NCI-H460 (cell line): ENCODE measurements around the gene CPNE7. TPM values are rescaled to one million over a fixed set of nuclear protein-coding genes. Genes with fewer than 3 reads are reported as not detected.
"Not testable (repeated sequence)": the region's sequence is repeated elsewhere in the genome, so short reads cannot be mapped to it uniquely, and the experiment has no call there.

Experiments used
- DNase-seq: peaks from one replicate; pipeline ENCODE4 v3.0.0-alpha.2; 2016; ENCODE audit warnings: low read depth; ENCODE audit errors: extremely low read depth
- total RNA-seq: library from RNA; depleted of rRNA; stranded (reverse); fragments of >200 nt; shearing (Covaris generic); gene quantifications from 2 replicates; pipeline ENCODE4 v1.2.3, GENCODE V29; 2014

CPNE7 gene
- total RNA-seq, 1 experiment from 2014 or later: 43.1 TPM

DNA sequence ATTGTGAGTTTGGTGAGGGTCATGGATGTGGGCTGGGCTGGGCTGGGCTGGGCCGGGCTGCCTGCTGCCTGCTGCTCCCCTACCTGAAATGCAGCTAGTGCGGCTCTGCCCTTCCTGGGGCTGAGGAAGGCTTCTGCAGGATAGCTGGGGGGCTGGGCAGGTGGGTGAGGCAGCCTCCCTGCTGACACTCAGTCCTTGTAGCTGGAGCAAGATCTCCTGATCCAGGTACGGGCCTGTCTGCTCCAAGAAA lies 10.4 kb upstream of the CPNE7 start:
- DNase-seq: peak; percentile 60

DNA sequence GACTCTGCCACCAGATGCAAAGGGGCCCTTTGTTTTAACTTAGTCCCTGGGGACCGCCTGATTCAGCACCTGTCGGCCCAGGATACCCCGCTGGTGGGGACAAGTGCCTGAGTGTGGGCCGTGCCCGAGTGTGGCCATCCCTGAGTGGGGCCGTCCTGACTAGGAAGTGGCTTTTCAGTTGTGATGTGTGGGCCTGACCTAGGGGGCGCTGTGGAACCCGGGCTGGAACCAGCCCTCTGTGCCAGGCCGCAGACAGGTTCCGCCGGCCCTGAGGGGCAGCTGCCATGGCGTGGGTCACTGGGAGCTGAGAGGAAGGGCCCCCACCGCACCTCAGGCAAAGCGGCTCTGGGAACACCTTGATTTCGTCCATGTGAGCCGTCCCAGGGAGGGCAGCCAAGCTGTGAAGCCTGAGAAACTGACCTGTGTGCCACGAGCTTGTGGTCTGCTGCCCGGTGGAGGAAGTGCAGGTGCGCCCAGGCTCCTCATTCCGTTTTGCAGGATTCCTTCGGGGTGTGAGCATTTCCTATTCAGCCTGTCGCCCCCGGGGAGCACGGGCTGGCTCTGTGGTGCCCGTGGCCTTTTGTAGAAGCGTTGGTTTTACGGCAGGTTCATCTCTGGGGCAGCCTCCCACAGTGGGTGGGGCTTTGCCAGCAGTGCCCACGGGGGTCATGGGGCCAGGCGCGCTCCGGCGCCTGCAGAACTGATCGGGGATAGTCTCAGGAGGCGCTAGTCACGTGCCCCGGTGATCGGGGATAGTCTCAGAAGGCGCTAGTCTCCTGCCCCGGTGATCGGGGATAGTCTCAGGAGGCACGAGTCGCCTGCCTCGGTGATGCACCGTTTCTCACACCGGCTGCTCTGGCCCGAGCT lies 9.8 kb upstream of the CPNE7 start:
- DNase-seq: no peak

DNA sequence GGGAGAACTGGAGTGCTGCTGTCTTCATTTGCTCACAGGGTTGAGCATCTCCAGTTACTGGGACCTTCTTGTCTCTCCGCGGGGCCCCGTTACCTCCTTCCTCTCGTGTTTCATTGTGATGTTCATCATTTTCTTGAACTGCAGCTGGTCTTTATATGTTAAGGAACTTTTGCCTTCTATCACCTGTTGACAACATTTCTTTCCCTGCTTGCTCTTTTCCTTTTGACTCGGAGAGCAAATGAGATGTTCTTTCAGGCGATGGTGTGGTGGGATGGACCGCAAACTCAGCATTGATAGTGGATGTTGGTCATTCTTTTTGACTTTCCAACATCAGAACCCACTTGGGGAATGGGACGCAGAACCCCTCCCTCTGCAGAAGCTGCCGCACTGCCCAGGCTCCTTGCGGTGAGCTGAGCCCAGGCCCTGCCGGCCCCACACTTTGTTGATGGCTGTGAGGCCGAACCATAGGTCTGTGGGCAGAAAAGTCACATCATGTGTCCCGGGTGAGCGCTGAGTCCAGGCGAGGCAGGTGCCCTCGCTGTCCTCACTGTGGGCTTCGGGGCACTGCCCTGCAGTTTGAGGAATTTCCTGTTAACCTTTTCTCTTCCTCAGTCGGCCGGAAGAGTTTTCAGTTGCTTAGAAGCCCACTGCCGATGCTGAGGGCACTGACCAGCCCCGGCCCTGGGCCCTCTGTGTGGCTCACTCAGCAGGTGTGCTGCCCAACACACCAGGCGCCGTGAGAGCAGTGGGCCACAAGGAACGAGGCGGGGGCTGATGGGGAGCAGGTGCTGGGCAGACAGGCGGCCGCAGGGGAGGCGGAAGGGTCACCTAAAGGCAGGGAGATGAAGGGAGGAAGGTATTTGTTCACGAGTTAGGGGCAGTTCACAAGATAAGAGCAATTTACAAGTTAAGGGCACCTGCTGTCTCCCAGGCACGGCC lies 7.6 kb upstream of the CPNE7 start:
- DNase-seq: no peak

DNA sequence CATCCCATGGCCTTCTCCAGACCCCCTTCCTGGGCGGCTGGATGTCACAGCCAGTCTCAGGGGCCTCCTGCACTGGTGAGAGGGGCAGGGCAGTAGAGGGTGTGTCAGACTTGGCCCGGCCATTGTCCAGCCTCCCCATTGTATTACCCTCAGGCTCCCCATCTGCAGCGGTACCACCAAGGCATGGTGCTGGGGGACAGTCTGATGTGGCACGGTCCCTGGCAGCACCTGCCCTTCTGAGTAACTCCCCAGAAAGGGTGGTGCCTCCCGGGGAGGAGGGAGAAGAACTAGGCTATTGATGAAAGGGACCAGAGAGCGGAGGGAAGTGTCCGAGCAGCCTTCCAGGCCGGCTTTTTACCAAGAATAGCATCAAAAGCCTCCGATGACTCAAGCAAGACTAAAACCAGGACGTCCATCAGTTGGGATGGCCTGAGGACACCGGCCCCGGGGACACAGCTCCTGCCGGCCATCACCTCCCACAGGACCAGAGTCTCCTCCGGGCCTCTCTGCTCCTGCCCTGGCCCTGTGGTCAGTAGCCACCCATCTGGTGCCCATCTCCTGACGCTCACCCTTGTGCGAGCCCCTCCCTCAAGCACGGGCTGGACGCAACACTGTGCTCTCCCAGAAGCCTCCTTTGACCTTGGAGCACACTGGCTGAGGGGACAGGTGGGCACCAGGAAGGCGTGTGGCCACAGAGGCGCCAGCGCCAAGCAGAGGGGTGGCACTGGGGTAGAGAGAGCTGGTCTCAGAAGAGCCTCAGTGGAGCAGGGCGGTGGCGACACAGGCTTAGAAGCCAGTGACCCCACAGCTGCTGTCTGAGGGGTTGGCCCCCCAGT lies 5.8 kb upstream of the CPNE7 start:
- DNase-seq: no peak

DNA sequence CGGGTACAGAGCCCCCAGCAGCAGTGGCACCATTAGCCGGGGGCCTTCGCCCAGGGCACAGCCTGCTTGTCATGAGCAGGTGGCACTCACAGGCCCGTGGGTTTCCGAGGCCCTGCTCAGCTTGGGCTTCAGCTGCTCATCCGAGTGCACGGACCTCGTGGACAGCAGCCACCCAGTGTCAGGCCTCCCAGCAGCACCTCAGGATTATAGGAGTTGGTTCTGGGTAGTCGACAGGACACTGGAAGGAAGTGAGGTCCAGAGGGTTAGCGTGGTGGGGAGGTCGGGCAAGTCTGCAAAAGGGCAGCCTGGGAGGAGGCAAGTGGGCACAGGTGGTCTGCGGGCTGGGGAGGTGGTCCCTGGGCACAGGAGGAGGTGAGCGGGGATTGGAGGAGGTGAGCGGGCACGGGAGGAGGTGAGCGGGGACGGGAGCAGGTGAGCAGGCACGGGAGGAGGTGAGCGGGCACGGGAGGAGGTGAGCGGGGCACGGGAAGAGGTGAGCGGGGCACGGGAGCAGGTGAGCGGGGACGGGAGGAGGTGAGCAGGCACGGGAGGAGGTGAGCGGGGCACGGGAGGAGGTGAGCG lies 5.1 kb upstream of the CPNE7 start:
- DNase-seq: no peak

DNA sequence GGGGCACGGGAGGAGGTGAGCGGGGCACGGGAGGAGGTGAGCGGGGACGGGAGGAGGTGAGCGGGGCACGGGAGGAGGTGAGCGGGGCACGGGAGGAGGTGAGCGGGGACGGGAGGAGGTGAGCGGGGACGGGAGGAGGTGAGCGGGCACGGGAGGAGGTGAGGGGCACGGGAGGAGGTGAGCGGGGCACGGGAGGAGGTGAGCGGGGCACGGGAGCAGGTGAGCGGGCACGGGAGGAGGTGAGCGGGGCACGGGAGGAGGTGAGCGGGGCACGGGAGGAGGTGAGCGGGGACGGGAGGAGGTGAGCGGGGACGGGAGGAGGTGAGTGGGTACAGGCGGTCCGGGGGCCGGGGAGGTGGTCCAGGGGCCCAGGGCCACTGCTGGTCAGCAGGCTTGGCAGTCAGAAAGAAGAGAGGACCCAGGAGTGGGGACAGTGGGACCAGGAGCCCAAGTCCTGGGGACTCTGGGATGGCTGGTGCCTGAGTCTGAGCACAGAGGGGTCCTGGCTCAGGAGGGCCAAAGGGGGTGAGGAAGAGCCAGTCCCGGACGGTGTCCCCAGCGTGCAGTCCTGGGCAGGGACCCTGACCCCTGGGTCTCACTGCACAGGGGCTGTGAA lies 4.5 kb upstream of the CPNE7 start:
- not testable (repeated sequence) for DNase-seq

DNA sequence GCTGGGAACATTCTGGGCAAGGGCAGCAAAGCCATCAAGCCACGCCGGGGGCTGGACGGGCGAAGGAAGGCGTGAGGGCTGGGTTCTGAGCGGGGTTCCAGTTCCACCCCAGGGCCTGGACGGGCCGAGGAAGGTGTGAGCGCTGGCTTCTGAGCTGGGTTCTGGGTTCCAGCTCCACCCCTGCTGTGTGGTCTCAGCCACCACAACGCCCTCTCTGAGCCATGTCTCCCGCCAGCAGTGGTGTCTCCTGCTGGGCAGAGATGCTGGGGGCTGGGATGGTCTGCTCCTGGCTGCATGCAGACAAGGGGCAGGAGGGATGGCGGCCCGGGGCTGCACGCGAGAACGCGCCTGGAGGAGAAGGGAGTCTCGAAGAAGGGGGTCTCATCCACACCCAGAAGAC lies 3.9 kb upstream of the CPNE7 start:
- DNase-seq: no peak

DNA sequence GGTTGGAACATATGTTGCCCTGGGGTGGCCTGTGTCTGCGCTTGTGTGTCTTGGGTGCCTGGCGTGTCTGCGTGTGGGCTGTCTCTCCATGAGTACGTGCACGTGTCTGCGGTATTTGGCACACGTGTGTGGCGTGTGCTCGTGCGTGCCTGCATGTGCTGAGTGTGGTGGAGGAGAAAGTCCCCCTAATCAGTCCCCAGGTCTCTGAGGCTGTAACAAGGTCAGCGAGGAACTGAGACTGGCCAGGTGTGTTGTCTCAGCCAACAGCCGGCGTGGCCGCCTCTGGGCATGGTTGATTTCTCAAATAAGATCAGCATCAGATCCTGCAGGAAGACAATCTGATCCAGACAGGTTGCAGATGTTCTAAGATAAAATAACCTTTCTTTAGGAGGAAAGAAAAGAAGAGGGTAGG lies 3.5 kb upstream of the CPNE7 start:
- no peak for DNase-seq

DNA sequence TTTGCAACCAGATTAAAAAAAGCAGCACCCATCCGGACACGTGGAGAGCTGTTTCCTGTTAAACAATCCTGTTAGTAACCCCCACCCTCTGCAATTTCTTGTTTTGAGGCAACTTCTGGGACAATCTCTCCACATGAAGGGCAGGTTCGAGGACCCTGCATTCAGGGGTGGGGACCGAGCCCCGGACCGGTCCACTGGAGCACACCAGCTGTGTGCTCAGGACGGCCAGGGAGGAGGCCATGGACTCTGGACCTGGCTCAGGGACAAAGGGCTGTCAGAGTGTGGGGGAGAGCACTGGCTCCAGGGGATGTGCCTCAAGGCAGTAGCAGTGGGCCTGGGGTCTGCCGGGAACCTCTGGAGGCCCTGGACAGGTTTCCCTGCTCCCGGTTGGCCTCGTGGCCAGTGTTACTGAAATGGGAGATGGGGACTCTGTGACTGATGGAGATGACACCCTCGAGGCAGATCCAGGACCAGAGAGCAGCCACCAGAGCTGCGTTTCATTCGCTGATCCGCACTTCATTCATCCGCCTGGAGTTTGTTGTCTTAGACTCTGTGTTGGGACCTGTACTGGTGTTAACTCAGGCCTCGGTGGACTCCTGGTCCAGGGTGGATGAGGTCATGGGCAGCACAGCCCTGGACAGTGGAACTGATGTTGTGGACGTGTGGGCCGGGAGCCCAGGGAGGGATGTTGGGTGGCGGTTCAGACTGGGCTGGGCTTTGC lies 2.9 kb upstream of the CPNE7 start:
- DNase-seq: no peak

DNA sequence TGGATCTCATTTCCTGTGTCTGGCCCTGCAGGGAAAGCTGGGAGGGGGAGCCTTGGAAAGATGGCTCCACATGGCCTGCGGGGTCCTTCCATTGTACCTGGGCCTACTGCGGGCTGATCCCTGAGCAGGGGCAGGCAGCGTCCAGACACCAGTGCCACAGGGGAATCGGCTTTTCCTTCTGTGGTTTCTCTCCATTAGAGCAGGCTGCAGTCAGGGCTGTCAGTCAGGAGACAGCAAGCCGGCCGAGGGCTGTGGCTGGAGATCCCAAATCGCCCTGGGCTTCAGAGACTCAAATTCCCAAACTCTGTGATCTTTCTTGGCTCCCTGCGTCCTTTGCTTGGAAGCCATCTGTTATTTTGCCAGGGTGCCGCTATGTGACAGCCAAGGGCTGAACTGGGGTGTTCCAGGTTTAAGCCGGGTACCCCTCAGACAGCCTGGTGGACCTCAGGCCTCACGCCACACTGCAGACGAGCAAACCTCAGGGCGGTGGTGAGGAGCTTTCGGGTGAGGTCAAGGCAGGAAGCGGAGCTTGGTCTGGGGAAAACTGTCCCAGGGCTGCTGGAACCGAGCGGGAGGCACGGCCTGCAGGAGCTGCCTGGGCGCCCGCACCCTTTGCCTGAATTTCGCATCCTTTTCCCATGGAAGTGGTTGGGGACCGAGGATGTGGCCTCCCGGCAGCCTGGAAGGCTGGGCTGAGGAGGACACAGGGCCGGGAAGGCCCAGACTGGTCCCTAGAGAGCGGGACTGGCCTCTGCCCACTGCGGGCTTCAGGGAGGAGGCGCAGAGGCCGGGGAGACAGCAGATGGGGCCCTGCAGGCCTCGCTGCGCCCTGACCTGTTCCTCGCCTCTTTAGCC lies 1.5 kb upstream of the CPNE7 start:
- no peak for DNase-seq

DNA sequence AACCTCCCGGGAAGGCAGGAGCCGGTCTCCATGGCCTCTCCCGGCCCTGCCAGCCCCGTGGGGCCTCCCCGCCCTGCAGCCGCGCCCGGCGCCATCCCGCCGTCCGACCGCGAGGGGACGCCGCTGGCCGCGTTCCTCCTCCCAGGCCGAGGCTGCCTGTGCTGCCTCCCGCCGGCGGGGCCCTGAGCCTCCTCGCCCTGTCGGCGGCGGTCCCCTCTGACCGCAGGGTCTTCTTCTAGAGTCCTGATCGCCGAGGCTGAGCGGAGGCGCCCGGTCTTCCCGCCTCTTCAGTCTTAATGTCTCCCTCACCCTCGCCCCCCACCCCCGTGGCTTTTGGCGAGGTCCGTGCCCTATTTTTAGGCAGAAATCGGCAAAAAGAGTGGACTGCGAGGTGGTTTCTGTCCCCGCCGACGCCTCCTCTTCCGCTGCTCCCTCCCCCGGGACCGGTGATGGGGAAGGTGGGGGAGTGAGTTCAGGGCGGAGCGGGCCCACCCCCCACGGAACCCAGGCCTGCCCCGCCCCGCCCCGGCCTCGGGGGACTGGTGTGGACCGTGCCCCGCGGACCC lies 794 bp upstream of the CPNE7 start:
- peak; percentile 72 for DNase-seq

DNA sequence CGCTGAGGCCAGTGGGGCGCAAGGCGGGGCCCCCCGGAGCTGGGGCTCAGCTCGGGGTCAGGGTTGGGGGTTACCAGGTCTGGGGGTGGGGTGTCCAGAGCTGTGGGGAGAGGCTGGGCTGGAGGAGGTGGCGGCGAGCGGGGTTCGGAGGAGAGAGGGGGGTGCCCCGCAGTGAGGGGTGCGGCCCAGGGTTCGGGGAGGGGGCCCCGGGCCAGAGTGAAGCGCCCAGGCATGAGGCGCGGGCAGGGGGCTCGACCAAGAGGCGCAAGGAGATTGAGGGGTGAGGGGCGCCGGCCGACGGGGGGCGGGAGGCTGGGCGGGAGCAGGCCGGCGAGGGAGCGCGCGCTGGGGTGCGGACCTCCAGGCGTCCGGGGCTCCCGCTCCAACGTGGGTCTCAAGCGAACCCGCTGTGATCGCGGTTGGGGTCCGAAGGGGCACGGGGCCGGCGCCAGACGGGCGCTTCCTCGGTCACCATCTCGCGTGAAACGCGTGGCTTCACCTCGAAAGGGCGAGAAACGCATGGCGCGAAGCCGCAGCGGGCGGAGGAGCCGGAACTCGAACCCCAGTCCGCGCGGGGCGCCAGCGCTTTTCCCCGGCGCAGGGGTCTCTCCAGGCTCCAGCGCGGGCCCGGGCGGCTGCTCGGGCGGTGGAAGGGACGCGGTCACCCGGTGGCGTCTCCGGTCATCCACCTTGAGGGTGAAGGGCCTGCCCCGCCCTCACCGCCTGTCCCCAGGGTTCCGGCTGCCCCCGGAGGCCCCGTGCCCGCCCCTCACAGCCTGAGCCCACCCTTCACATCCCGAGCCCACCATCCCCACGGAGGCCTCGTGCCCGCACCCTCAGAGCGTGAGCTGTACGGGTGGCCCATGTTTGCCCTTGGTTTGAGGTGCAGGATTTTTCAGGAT lies 846 bp downstream of the CPNE7 start:
- no peak for DNase-seq

DNA sequence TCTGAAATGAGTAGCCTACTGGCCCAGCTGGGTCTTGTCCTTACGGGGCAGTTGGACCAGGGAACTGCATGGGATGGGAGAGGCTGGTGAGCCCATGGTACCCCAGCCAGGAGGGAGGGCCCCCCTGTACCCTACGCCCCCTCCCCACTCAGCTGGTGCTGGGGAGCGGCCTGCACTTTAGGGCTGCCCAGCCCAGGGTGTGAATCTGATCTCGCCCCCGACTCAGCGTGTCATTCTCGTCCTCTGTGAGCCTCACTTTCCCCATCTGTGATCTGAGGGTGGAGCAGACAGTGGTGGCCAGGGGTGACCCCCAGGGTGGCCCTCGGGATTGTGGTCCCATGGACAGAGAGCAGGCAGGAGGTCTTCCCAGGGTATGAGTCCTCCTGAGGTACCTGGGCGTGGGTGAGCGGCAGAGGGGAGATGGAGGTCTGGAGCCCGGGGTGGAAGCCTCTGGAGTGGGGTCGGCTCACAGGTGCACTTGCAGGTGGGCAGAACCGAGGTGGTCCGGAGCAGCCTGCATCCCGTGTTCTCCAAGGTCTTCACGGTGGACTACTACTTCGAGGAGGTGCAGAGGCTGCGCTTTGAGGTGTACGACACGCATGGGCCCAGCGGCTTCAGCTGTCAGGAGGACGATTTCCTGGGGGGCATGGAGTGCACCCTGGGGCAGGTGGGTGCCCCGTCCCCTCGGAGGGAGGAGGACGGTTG lies 1.6 kb downstream of the CPNE7 start:
- no peak for DNase-seq

DNA sequence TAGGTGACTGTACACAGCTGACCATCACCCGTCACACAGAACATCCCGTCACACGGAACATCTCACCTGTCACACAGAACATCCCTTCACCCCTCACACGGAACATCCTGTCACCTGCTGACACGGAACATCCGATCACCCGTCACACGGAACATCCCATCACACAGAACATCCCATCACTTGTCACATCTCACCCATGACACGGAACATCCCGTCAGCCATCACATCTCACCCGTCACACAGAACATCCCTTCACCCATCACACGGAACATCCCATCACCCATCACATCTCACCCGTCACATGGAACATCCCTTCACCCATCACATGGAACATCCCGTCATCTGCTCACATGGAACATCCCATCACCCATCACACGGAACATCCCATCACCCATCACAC lies 3.8 kb downstream of the CPNE7 start:
- no peak for DNase-seq

DNA sequence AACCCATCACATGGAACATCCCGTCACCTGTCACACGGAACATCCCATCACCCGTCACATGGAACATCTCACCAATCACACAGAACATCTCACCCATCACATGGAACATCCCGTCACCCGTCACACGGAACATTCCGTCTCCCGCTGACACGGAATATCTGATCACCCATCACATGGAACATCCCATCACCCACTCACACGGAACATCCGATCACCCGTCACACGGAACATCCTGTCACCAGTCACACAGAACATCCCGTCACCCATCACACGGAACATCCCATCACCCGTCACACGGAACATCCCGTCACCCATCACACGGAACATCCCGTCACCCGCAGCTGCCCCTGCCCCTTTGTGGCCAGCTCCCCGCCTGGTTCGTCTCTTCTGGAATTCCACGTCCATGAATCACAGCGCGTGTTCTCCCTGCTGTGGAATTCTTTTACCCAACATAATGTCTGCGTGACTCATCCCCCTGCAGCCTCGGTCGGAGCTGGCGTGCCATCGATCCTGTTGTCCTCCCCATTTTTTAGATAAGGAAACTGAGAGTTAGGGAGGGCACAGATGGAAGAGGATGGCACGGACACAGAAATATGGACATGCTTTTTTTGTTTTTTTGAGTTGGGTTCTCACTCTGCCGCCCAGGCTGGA lies 5.6 kb downstream of the CPNE7 start:
- DNase-seq: no peak

DNA sequence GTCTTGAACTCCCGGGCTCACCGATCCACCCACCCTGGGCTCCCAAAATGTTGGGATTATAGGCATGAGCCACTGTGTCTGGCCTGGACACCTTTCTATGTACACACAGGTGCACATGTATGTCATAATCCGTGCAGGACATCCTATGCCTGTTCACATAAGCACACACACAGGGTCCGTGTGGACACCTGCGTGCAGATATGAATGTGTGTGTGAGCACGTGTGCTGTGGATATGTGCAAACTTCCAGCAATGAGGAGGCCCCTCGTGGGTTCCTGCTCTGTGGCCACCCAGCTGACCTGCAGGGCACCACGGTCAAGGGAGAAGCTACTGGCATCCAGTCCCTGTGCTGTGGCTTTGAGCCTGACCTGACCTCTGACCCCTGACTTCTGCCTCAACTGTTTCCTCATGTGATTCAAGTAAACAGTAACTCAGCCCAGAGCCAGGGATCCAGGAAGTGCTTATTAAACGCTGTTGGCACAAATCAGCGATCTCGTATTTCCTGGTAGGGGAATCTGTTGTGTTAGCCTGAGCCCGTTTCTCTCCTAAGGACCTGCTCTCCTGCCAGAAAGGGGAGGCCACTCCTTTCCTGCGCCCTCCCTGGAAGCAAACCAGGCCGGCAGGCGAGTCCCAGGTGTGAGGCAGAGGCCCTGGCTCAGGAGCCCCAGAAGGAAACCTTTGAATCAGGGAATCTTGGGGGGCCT lies 6.5 kb downstream of the CPNE7 start:
- no peak for DNase-seq
